ENCODE data around the gene PRELID3B. TPM values are rescaled to one million over a fixed set of nuclear protein-coding genes. Genes with fewer than 3 reads are reported as not detected.

The PRELID3B gene
- total RNA-seq, 1 experiment from 2014 or later, result 137 TPM

- intact Hi-C loops (cut with micrococcal nuclease; ENCODE audit: unreplicated experiment), result no loop called here
- TF ChIP-seq CTCF (conservative IDR thresholded peaks at IDR 0.05), result no peak
- TF ChIP-seq EZH2 (IDR thresholded peaks at IDR 0.05; ENCODE audit: low read depth), result no peak
- Histone ChIP-seq H3K4me3 (no peak overlapping the region), H3F3A (ENCODE audit: insufficient read depth, low read depth) (peaks cover 27% of the 10 kb centered on the region), H3K9me2 (ENCODE audit: insufficient read depth) (no peaks in the 10 kb centered on the region), H3K4me2 (no peak overlapping the region), H2AFZ (no peak overlapping the region), H3K9me3 (ENCODE audit: insufficient read depth, low read depth) (no peaks in the 10 kb centered on the region), H4K20me1 (ENCODE audit: insufficient read depth) (no peaks in the 10 kb centered on the region), H3K79me2 (ENCODE audit: low read depth) (no peaks in the 10 kb centered on the region), H3K27ac (no peak overlapping the region), H3K27me3 (ENCODE audit: insufficient read depth, low read depth) (no peaks in the 10 kb centered on the region), H3K36me3 (ENCODE audit: low read depth) (no peaks in the 10 kb centered on the region), H3K4me1 (replicated peaks; ENCODE audit: insufficient read depth) (peaks cover 36% of the 10 kb centered on the region)
- ChIA-PET POLR2A (ENCODE audit: unreplicated experiment) (no interaction called here), CTCF (no interaction called here)
- no TSS peak for BruUV-seq (replicated peaks)
- DNase-seq, result no peak
Measured at GRCh38 chr20:59017493-59018231, 24.9 kb downstream of the PRELID3B start.

DNA sequence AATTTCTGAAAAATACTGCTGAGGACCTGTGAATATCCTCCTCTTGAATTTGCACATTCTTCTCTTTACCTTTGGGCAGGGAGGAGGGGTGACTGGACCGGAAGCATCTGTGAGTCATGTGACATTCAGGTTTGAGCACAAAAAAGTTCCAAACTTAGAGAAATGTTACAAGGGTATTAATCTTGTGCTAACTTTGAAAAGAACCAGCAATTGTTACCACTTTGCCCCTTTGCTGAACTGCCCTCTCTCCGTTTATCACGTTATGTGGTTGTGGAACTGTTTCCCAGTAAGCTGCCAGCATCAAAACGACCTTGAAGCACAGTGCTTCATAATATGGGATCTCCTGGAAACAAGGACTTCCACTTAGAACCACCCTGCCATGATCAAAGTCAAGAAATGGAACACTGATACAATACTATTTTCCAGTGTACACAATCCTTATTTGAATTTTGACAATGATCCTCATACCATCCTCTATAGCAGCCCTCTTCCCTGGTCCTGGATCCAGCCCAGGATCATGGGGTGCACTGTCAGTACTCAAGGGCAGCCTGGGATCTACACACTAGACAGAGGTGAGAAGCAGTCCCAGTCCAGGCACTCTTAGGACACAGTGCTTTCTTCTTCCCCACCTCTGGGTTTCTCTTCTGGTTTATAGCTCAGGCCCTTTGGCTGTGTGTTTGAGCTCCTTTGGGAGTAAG is 25.6 kb downstream of the PRELID3B start:
- Histone ChIP-seq H3K4me2 (no peak overlapping the region), H3K27me3 (ENCODE audit: insufficient read depth, low read depth) (no peaks in the 10 kb centered on the region), H3K4me1 (replicated peaks; ENCODE audit: insufficient read depth) (peaks cover 29% of the 10 kb centered on the region), H4K20me1 (ENCODE audit: insufficient read depth) (no peaks in the 10 kb centered on the region), H2AFZ (no peak overlapping the region), H3F3A (ENCODE audit: insufficient read depth, low read depth) (peaks cover 23% of the 10 kb centered on the region), H3K4me3 (no peak overlapping the region), H3K9me2 (ENCODE audit: insufficient read depth) (no peaks in the 10 kb centered on the region), H3K9me3 (ENCODE audit: insufficient read depth, low read depth) (no peaks in the 10 kb centered on the region), H3K27ac (no peak overlapping the region), H3K36me3 (ENCODE audit: low read depth) (no peaks in the 10 kb centered on the region), H3K79me2 (ENCODE audit: low read depth) (no peaks in the 10 kb centered on the region)
- no TSS peak for BruUV-seq (replicated peaks)
- DNase-seq, result no peak
- intact Hi-C loops (cut with micrococcal nuclease; ENCODE audit: unreplicated experiment), result no loop called here
- ChIA-PET CTCF (no interaction called here), POLR2A (ENCODE audit: unreplicated experiment) (no interaction called here)
- TF ChIP-seq CTCF (conservative IDR thresholded peaks at IDR 0.05) (no peak), EZH2 (IDR thresholded peaks at IDR 0.05; ENCODE audit: low read depth) (no peak)

GRCh38 chr20:59015812-59016711 is 26.5 kb downstream of the PRELID3B start:
- no peak overlapping the region for H3K27ac ChIP-seq
- no peaks in the 10 kb centered on the region for H3K9me2 ChIP-seq (ENCODE audit: insufficient read depth)
- H3K36me3 ChIP-seq (ENCODE audit: low read depth), result no peaks in the 10 kb centered on the region
- no peaks in the 10 kb centered on the region for H4K20me1 ChIP-seq (ENCODE audit: insufficient read depth)
- peaks cover 22% of the 10 kb centered on the region for H3F3A ChIP-seq (ENCODE audit: insufficient read depth, low read depth)
- ChIA-PET POLR2A (ENCODE audit: unreplicated experiment) (no interaction called here), CTCF (no interaction called here)
- no TSS peak for BruUV-seq (replicated peaks)
- no peak for DNase-seq
- no peaks in the 10 kb centered on the region for H3K9me3 ChIP-seq (ENCODE audit: insufficient read depth, low read depth)
- H3K4me2 ChIP-seq, result no peak overlapping the region
- TF ChIP-seq CTCF (conservative IDR thresholded peaks at IDR 0.05) (no peak), EZH2 (IDR thresholded peaks at IDR 0.05; ENCODE audit: low read depth) (no peak)
- H3K4me1 ChIP-seq (replicated peaks; ENCODE audit: insufficient read depth), result peaks cover 29% of the 10 kb centered on the region
- intact Hi-C loops (cut with micrococcal nuclease; ENCODE audit: unreplicated experiment), result no loop called here
- no peaks in the 10 kb centered on the region for H3K79me2 ChIP-seq (ENCODE audit: low read depth)
- H3K4me3 ChIP-seq, result no peak overlapping the region
- H3K27me3 ChIP-seq (ENCODE audit: insufficient read depth, low read depth), result no peaks in the 10 kb centered on the region
- H2AFZ ChIP-seq, result no peak overlapping the region

Data from PC-9 (cell line).